ENCODE measurements around the gene ACBD5.

DNA sequence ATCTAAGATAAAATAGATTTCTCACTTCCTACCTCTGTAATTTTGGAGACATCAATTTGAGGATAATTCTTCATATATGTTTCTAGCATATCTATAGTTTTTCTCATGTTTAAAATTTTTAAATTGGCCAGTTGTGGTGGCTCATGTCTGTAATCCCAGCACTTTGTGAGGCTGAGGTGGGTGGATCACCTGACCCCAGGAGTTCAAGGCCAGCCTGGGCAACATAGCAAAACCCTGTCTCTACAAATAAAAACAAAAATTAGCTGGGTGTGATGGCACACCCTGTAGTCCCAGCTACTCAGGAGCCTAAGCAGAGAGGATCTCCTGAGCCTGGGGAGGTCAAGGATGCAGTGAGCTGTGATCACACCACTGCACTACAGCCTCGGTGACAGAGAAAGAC lies 4.9 kb downstream of the ACBD5 start:
- TF ChIP-seq, protein P1, sequence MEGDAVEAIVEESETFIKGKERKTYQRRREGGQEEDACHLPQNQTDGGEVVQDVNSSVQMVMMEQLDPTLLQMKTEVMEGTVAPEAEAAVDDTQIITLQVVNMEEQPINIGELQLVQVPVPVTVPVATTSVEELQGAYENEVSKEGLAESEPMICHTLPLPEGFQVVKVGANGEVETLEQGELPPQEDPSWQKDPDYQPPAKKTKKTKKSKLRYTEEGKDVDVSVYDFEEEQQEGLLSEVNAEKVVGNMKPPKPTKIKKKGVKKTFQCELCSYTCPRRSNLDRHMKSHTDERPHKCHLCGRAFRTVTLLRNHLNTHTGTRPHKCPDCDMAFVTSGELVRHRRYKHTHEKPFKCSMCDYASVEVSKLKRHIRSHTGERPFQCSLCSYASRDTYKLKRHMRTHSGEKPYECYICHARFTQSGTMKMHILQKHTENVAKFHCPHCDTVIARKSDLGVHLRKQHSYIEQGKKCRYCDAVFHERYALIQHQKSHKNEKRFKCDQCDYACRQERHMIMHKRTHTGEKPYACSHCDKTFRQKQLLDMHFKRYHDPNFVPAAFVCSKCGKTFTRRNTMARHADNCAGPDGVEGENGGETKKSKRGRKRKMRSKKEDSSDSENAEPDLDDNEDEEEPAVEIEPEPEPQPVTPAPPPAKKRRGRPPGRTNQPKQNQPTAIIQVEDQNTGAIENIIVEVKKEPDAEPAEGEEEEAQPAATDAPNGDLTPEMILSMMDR (IDR thresholded peaks at IDR 0.05) = no peak
- TF ChIP-seq EP300 (IDR thresholded peaks at IDR 0.05) = no peak

All from stomach (tissue), 4 donors.